Esophagus squamous epithelium (tissue), 4 donors: Measurements from ENCODE around the gene FOSB.

Experiments used
- CTCF ChIP-seq, 6 experiments: fragments of 450-650 bp in 4 of 6; fragments of 200-600 bp in 2 of 6; sonication (generic) in 2 of 6; IDR thresholded peaks; one replicate each; pipeline ENCODE4 v1.5.1; 2016 to 2019; ENCODE audit warnings: antibody characterized with exemption in 6 of 6, mild to moderate bottlenecking in 4 of 6, moderate library complexity in 4 of 6
- POLR2A ChIP-seq, 4 donors: fragments of 450-650 bp; IDR thresholded peaks; one replicate each; pipeline ENCODE4 v1.6.1; 2017; ENCODE audit warnings: antibody characterized with exemption in 4 of 4, mild to moderate bottlenecking in 4 of 4, moderate library complexity in 3 of 4

GRCh38 chr19:45489216-45489855 lies 21.5 kb downstream of the FOSB start:
- TF ChIP-seq POLR2A (IDR thresholded peaks at IDR 0.05) (no peak), CTCF (IDR thresholded peaks at IDR 0.05) (no peak)
